Breast epithelium (tissue), 4 donors: Measurements from ENCODE around the gene ITGAE. TPM values are rescaled to one million over a fixed set of nuclear protein-coding genes. Genes with fewer than 3 reads are reported as not detected.

ENCODE experiments used
- DNase-seq, 2 donors: peaks; one replicate each; pipeline ENCODE4 v3.0.0-alpha.2; 2019; ENCODE audit warnings: low spot score in 2 of 2
- H3K27ac ChIP-seq, 2 donors: fragments of 200-600 bp; sonication (generic) in 1 of 2; one replicate each; pipeline ENCODE4 v1.5.1; 2016 to 2019; ENCODE audit warnings: mild to moderate bottlenecking in 1 of 2
- H3K27me3 ChIP-seq, 2 donors: fragments of 200-600 bp; sonication (generic) in 1 of 2; one replicate each; pipeline versions ENCODE4 v1.5.1 to v1.6.0; 2017 to 2019; ENCODE audit warnings: control low read depth in 1 of 2, mild to moderate bottlenecking in 1 of 2
- H3K36me3 ChIP-seq: fragments of 200-600 bp; one replicate; pipeline ENCODE4 v1.5.1; 2019
- H3K4me1 ChIP-seq, 2 donors: fragments of 200-600 bp; sonication (generic); one replicate each; pipeline ENCODE4 v1.5.1; 2016 to 2019; ENCODE audit warnings: control low read depth in 1 of 2
- H3K4me3 ChIP-seq, 3 donors: fragments of 200-600 bp; sonication (generic); 1 replicate in 2 of 3; 2 replicates in 1 of 3; pipeline ENCODE4 v1.5.1; 2016 to 2019; ENCODE audit warnings: mild to moderate bottlenecking in 3 of 3, moderate library complexity in 2 of 3
- H3K9me3 ChIP-seq, 2 donors: fragments of 200-600 bp; sonication (generic) in 1 of 2; one replicate each; pipeline ENCODE4 v1.5.1; 2016 to 2019; ENCODE audit warnings: control low read depth in 1 of 2
- POLR2A ChIP-seq: fragments of 450-650 bp; IDR thresholded peaks from one replicate; pipeline ENCODE4 v1.6.1; 2016; ENCODE audit warnings: antibody characterized with exemption, mild to moderate bottlenecking, moderate library complexity
- POLR2AphosphoS5 ChIP-seq, 3 donors: sonication (generic); formaldehyde crosslinking; IDR thresholded peaks; one replicate each; pipeline ENCODE4 v1.6.1; 2017; ENCODE audit warnings: antibody characterized with exemption in 3 of 3
- intact Hi-C: fragments of 100-400 bp; cut with DNase I; formaldehyde crosslinking; loops from one replicate; pipeline ENCODE4 v1.15.1; 2023; ENCODE audit warnings: low total_unique reads
- total RNA-seq, 3 donors: library from RNA; depleted of rRNA; stranded (reverse); fragments of >200 nt; gene quantifications; one replicate each; pipeline ENCODE4 v1.1.0, GENCODE V29; 2016
- TF ChIP-seq, protein P1 (sequence below), 3 donors: fragments of 450-650 bp; IDR thresholded peaks; one replicate each; pipeline ENCODE4 v1.5.1; 2016 to 2017; ENCODE audit warnings: antibody characterized with exemption in 3 of 3, mild to moderate bottlenecking in 3 of 3, moderate library complexity in 3 of 3

The ITGAE gene
- total RNA-seq, 3 donors from 2014 or later = 26.5 to 31.2 (median 27.1) TPM

DNA sequence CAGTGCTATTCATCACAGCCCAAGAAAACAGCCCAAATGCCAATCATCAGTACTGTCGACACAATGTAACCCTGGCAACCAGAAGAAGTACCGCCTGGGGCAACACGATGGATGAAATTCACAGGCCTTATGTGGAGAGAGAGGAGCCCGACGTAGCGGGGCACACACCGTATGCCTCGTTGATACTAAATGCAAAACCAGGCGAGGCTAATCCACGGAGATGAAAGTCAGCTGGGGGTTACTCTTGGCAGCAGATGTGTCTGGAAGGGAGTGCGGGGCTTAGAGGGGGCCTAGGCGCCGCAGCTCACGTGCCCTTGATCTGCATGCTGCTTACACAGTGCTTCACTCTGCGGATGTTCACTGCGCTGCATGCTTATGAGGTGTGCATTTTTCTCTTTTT is 29.8 kb downstream of the ITGAE start:
- intact Hi-C loops = loop anchor here (2.0 kb wide), 1 partner anchor 42 kb away; no protein-coding TSS in a partner anchor

DNA sequence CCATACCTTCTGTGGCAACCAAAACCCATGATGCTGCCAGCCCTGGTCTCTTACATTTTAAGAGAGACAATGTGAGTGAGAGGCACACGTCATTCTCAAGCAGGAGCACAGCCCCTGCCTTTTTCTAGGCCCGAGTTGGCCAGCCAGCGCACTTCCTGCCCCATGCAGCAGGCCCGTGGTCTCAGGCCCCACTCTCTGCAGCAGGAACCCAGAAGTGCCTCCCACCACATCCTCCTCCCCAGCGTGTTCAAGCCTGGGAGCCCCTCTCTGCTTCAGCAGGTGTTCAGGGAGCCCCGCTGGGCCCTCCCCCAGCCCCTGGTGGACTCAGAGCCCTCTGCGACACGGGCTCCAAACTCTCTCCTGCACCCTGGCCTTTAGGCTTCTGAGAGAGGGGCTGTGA is 30.5 kb downstream of the ITGAE start:
- Histone ChIP-seq H3K27ac (no peak overlapping the region), H3K4me3 (no peak overlapping the region), H3K9me3 (no peaks in the 10 kb centered on the region), H3K36me3 (no peaks in the 10 kb centered on the region), H3K4me1 (no peaks in the 10 kb centered on the region), H3K27me3 (no peaks in the 10 kb centered on the region)
- TF ChIP-seq POLR2AphosphoS5 (IDR thresholded peaks at IDR 0.05) = no peak
- no peak for TF ChIP-seq POLR2A
- TF ChIP-seq, protein P1, sequence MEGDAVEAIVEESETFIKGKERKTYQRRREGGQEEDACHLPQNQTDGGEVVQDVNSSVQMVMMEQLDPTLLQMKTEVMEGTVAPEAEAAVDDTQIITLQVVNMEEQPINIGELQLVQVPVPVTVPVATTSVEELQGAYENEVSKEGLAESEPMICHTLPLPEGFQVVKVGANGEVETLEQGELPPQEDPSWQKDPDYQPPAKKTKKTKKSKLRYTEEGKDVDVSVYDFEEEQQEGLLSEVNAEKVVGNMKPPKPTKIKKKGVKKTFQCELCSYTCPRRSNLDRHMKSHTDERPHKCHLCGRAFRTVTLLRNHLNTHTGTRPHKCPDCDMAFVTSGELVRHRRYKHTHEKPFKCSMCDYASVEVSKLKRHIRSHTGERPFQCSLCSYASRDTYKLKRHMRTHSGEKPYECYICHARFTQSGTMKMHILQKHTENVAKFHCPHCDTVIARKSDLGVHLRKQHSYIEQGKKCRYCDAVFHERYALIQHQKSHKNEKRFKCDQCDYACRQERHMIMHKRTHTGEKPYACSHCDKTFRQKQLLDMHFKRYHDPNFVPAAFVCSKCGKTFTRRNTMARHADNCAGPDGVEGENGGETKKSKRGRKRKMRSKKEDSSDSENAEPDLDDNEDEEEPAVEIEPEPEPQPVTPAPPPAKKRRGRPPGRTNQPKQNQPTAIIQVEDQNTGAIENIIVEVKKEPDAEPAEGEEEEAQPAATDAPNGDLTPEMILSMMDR (IDR thresholded peaks at IDR 0.05) = no peak
- DNase-seq = no peak
- intact Hi-C loops = loop anchor here (2.0 kb wide), 1 partner anchor 42 kb away; no protein-coding TSS in a partner anchor

More for the DNA sequence above, 29.8 kb downstream of the ITGAE start:
- no peaks in the 10 kb centered on the region for H3K4me1 ChIP-seq
- no peaks in the 10 kb centered on the region for H3K27me3 ChIP-seq
- no peaks in the 10 kb centered on the region for H3K36me3 ChIP-seq
- no peak overlapping the region for H3K4me3 ChIP-seq
- TF ChIP-seq, protein P1 (IDR thresholded peaks at IDR 0.05) = no peak
- no peak for TF ChIP-seq POLR2AphosphoS5 (IDR thresholded peaks at IDR 0.05)
- TF ChIP-seq POLR2A = no peak
- DNase-seq = no peak
- no peaks in the 10 kb centered on the region for H3K9me3 ChIP-seq
- H3K27ac ChIP-seq = no peak overlapping the region

GRCh38 chr17:3768769-3769168 is 32.2 kb downstream of the ITGAE start:
- peaks cover 0 to 4% of the 10 kb centered on the region in 2 donors for H3K27me3 ChIP-seq
- TF ChIP-seq POLR2AphosphoS5 (IDR thresholded peaks at IDR 0.05) = no peak
- TF ChIP-seq, protein P1 (IDR thresholded peaks at IDR 0.05) = no peak
- no peak for TF ChIP-seq POLR2A
- no peak overlapping the region for H3K27ac ChIP-seq
- no peaks in the 10 kb centered on the region for H3K4me1 ChIP-seq
- H3K9me3 ChIP-seq = no peaks in the 10 kb centered on the region
- intact Hi-C loops = no loop called here
- H3K36me3 ChIP-seq = no peaks in the 10 kb centered on the region
- H3K4me3 ChIP-seq = no peak overlapping the region
- DNase-seq = no peak

DNA sequence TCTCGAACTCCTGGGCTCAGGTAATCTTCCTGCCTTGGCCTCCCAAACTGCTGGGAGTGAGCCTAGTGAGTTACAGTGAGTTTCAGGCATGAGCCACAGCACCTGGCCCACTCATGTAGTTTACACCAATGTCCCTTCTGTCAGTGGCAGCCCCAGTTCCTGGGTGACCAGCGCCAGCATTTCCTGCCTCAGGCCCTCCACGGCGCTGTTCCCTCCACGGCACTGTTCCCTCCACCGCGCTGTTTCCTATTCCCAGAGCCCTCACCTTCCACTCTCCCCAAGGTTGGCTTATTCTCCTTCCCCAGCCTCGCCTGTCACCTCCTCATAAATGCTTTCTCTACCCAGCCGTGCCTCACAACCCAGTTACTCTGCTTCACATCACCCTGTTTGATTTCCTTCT is 32.6 kb downstream of the ITGAE start:
- no peak for DNase-seq
- Histone ChIP-seq H3K4me1 (no peaks in the 10 kb centered on the region), H3K27me3 (peaks cover 0 to 8% of the 10 kb centered on the region in 2 donors), H3K36me3 (no peaks in the 10 kb centered on the region), H3K4me3 (no peak overlapping the region), H3K27ac (no peak overlapping the region), H3K9me3 (no peaks in the 10 kb centered on the region)
- intact Hi-C loops = no loop called here
- TF ChIP-seq POLR2AphosphoS5 (IDR thresholded peaks at IDR 0.05) (no peak), POLR2A (no peak)
- TF ChIP-seq, protein P1 (IDR thresholded peaks at IDR 0.05) = no peak

DNA sequence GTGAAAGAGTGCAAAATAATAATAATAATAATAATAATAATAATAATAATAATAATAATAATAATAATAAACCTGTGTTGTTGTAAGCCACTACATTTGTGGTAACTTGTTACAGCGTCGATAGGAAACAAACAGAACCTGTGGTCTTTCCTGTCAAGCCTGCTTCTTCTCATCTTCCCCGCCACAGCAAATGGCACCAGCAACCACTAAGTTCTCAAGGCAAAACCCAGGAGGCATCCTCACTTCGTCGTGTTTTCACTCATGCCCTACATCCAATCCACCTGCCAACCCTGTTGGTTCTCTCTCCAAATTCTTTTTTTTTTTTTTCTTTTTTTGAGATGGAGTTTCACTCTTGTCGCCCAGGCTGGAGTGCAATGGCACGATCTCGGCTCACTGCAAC is 34.2 kb downstream of the ITGAE start:
- TF ChIP-seq, protein P1 (IDR thresholded peaks at IDR 0.05) = no peak
- TF ChIP-seq POLR2A (no peak), POLR2AphosphoS5 (IDR thresholded peaks at IDR 0.05) (no peak)
- no peak overlapping the region for H3K27ac ChIP-seq
- intact Hi-C loops = no loop called here
- DNase-seq = no peak
- H3K9me3 ChIP-seq = no peaks in the 10 kb centered on the region
- no peaks in the 10 kb centered on the region for H3K4me1 ChIP-seq
- no peaks in the 10 kb centered on the region for H3K36me3 ChIP-seq
- H3K27me3 ChIP-seq = peaks cover 0 to 9% of the 10 kb centered on the region in 2 donors
- no peak overlapping the region for H3K4me3 ChIP-seq
